GM12892 (cell line): ENCODE data around the gene GADD45A.
"Not testable (repeated sequence)": the region's sequence is repeated elsewhere in the genome, so short reads cannot be mapped to it uniquely, and the experiment has no call there.

Source experiments
- DNase-seq: peaks from one replicate; pipeline ENCODE4 v3.0.0; 2011; ENCODE audit not compliant: insufficient read length
- FAIRE-seq: peaks from 2 replicates; lab custom pipeline; 2011; peaks lifted over from hg19 to GRCh38; lab: Jason Lieb, UNC
- POLR2A ChIP-seq: IDR thresholded peaks from 2 replicates; pipeline ENCODE4 v1.6.1; 2011; ENCODE audit warnings: low read depth, low read length, control low read depth
- POLR2AphosphoS5 ChIP-seq: IDR thresholded peaks from 2 replicates; pipeline ENCODE4 v1.6.1; 2011; ENCODE audit warnings: low read depth, low read length, control low read depth
- TAF1 ChIP-seq: IDR thresholded peaks from 2 replicates; pipeline ENCODE4 v1.6.1; 2011; ENCODE audit warnings: low read depth, mild to moderate bottlenecking, control low read depth, low read length, borderline replicate concordance

The GADD45A gene

DNA sequence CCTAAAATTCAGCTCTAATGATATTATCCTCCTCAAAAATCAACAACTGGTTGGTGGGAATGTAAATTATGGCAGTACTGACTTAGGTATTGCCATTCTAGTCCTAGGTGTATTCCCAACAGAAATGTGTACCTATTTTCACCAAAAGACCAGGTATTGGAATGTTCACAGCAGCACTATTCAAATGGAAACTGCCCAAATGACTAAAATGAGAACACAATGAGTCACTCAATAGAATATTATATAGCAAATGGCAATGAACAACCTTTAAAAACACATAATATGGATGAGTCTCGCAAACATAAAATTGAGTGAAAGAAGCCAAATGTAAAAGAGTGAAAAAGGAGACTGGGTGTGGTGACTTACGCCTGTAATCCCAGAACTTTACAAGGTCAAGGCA is 44.9 kb downstream of the GADD45A start:
- no peak for TF ChIP-seq TAF1
- TF ChIP-seq POLR2A = no peak
- no peak for TF ChIP-seq POLR2AphosphoS5
- FAIRE-seq (no peak), DNase-seq (no peak)

GRCh38 chr1:67730312-67730711 is 45.3 kb downstream of the GADD45A start:
- not testable (repeated sequence) for DNase-seq, FAIRE-seq

- FAIRE-seq (no peak), DNase-seq (no peak)
- TF ChIP-seq TAF1 (no peak), POLR2AphosphoS5 (no peak), POLR2A (no peak)
Measured at GRCh38 chr1:67731322-67731721, 46.3 kb downstream of the GADD45A start.

DNA sequence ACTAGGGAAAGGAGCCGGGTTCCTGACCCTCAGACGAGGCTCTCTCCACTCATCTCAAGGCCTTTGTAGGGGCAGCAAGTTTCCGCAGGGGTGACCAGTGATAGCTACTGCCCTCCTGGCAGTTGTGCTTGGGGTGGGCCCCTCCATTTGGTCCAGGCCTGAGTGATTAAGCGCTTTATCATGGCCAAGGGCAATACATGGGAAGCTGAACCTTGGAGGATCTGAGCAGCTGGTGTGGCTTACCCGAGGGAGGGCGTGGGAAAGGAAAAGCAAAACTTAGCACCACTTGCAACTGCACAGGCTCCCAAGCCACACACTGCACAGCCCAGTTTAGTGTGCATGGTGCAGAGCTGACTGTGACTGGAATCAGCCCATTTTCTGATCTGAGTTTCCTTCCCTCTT is 47.8 kb downstream of the GADD45A start:
- DNase-seq (no peak), FAIRE-seq (no peak)
- TF ChIP-seq POLR2AphosphoS5 (no peak), POLR2A (no peak), TAF1 (no peak)

DNA sequence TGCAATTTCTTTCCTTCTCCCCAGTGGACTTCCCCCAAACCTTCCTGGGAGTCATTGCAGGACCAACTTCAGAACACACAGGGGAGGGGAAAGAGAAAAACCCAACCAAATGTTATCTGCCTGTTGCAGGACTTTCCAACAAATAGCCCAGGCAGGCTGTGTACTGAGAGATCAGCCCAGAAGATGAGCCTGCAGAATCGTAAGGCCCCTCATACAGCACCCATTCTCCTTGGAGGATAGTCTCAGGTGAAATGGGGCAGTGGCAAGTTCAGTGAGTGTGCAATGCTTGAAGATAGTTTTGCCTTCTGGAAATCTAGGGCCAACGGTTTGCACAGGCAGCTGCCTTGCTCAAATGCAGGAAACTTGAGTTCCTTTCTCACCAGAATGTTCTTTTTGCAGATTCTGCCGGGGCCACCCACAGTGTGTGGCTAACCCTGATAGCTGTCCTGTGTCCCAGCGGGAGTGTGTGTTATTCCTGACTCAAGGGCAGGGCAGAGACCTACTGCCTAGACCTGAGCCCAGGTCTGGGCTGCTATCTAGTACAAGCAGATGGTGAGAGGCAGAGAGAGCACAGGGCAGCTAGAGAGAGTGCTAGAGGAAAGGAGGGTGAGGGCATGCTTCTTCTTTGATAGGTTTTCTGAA is 48.8 kb downstream of the GADD45A start:
- peak; percentile 57 for FAIRE-seq

DNA sequence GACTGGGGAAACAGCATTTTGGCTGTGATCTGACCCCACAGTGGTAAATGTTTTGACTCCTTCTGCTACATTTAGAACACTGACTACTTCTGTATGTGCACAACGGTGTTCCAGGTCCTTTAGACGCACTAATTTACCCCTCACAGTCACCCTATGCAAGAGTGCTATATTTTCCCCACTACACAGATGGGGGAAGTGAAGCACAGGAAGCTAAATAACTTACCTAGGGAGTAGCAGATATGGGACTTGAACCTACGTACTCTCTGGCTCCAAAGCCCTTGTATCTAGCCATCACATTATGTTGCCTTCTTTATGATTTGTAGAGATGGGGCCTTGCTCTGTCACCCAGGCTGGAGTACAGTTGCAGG is 49.3 kb downstream of the GADD45A start:
- DNase-seq (no peak), FAIRE-seq (no peak)
- TF ChIP-seq POLR2AphosphoS5 (no peak), TAF1 (no peak), POLR2A (no peak)

More for the DNA sequence above, 48.8 kb downstream of the GADD45A start:
- TF ChIP-seq POLR2AphosphoS5 (no peak), TAF1 (no peak), POLR2A (no peak)
- no peak for DNase-seq

- TF ChIP-seq POLR2A (no peak), POLR2AphosphoS5 (no peak), TAF1 (no peak)
- DNase-seq = no peak
- no peak for FAIRE-seq
Measured at GRCh38 chr1:67735206-67735605, 50.2 kb downstream of the GADD45A start.

DNA sequence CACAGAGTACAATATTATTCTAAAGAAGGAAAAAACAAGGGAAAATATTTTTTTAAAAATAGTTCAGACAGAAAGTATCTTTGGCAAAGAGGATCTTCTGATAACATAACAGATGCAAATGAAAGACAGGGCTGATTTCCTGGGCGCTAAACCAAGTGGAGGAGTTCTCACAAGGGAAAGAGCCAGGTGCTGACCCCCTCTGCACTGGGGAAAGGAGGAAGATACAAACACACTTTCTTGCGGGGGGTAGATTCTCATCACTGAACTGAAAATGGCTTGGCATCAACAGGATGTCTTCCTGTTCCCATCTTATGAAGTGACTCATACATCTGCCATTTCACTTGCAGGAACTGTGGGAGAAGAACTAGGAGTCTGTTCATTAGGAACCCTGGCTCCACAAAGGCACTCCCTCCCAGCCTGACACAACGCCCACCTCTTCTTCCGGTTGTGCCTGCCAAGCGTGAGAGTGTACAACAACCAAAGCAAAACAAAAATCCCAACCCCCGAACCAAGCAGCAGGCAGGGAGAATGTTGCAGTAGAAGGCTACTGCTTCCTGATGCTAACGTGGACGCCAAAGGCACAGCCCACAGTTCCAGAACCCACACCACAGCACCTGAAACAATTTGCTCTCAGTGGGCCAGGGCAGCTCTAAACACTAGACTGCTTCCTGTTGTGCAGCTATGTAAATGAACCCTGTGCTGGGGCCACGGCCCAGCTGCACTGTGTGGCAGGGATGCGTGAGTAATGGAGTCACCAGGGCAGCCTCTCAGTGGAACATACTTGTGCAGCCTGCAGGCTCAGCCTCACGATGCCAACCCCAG is 51.0 kb downstream of the GADD45A start:
- FAIRE-seq = peak; percentile 92
- TF ChIP-seq POLR2A = peak; percentile 80
- peak; percentile 69 for TF ChIP-seq POLR2AphosphoS5
- TF ChIP-seq TAF1 = peak; percentile 45; the same call in 1 of the 2 replicates
- peak; percentile 27 for DNase-seq

- FAIRE-seq (no peak), DNase-seq (no peak)
- TF ChIP-seq POLR2A = no peak
- no peak for TF ChIP-seq POLR2AphosphoS5
- no peak for TF ChIP-seq TAF1
Measured at GRCh38 chr1:67736750-67737149, 51.7 kb downstream of the GADD45A start.

DNA sequence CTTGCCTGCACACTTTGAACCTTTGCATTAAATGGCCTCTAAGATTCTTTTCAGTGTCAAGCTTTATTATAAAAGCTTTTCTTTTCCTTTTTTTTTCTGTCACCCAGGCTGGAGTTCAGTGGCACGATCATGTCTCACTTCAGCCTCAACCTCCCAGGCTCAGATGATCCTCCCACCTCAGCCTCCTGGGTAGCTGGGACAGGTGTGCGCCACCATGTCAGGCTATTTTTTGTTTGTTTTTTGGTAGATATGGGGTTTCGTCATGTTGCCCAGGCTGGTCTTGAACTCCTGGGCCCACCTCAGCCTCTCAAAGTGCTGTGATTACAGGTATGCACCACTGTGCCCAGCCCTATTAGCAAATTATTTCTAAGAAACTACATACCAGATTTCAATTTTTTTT is 52.9 kb downstream of the GADD45A start:
- no peak for TF ChIP-seq POLR2AphosphoS5
- no peak for TF ChIP-seq POLR2A
- no peak for TF ChIP-seq TAF1
- DNase-seq (no peak), FAIRE-seq (no peak)
